ENCODE results near the gene RAB9A.
A peak's percentile ranks its signal among the peaks of the same experiment; 100 is the strongest.
"Not testable (repeated sequence)": the region's sequence is repeated elsewhere in the genome, so short reads cannot be mapped to it uniquely, and the experiment has no call there.

The RAB9A gene

DNA sequence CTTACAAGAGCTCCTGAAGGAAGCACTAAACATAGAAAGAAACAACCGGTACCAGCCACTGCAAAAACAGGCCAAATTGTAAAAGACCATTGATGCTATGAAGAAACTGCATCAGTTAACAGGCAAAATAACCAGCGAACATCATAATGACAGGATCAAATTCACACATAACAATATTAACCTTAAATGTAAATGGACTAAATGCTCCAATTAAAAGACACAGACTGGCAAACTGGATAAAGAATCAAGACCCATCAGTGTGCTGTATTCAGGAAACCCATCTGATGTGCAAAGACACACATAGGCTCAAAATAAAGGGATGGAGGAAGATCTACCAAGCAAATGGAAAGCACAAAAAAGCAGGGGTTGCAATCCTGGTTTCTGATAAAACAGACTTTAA lies 37.7 kb downstream of the RAB9A start:
- H3K4me3 Mint-ChIP-seq; intact Hi-C loops (cut with micrococcal nuclease): not testable (repeated sequence)
- H3K4me1 Mint-ChIP-seq (ENCODE audit: low read depth), result peaks cover 34% of the 10 kb centered on the region

DNA sequence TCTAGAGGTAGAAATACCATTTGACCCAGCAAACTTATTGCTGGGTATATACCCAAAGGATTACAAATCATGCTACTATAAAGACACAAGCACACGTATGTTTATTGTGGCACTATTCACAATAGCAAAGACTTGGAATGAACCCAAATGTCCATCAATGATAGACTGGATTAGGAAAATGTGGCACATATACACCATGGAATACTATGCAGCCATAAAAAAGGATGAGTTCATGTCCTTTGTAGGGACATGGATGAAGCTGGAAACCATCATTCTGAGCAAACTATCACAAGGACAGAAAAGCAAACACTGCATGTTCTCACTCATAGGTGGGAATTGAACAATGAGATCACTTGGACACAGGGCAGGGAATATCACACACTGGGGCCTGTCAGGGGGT lies 41.6 kb downstream of the RAB9A start:
- H3K27me3 Mint-ChIP-seq, H3K4me3 Mint-ChIP-seq, H3K27ac Mint-ChIP-seq, H3K9me3 Mint-ChIP-seq: not testable (repeated sequence)
- Mint-ChIP-seq H3K36me3 (ENCODE audit: low read depth) (peaks cover 38% of the 10 kb centered on the region), H3K4me1 (ENCODE audit: low read depth) (peaks cover 48% of the 10 kb centered on the region)
- intact Hi-C loops (cut with micrococcal nuclease), result loop anchor here (5.0 kb wide), 1 partner anchor 33 kb away; no protein-coding TSS in a partner anchor

More for the DNA sequence above, 37.7 kb downstream of the RAB9A start:
- H3K27me3 Mint-ChIP-seq, H3K27ac Mint-ChIP-seq, H3K9me3 Mint-ChIP-seq: not testable (repeated sequence)
- peaks cover 48% of the 10 kb centered on the region for H3K36me3 Mint-ChIP-seq (ENCODE audit: low read depth)

DNA sequence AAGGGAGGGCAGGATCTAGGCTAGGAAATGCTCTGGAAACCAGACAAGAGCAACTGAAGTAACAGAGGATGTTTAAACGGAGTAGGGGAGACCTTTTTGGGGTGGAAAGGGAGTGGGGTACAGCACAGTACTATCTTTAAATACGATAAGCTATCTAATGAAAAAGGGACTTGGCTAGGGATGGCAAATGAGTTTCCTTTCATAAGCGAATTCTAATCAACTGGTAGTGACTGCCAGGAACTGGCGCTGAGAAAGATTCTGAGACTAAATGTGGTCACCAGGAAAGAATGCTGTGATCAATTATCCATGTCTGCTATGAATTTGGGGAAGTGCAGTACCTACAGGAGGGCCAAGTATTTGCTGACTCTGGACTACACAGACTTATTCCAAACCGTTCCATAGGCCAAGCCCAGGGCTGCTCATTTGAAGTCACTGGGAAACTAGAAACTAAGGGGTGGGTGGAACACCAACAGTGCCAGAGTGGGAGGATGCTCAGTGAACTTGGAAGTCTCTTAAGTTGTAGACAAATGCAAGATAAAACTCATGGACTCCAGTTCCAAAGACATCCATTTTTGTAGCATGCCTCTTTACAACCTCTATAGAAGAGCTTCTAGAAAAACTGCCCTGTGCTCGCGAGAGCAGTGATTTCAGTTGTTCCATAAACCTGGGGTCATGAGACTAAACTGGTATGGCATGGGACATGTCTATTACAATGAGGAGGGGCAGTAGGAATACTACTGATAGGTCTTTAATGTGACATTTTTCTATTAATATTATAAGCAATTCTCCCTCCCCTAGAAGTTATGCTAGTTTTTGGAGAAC lies 43.5 kb downstream of the RAB9A start:
- Mint-ChIP-seq H3K36me3 (ENCODE audit: low read depth) (peaks cover 19% of the 10 kb centered on the region), H3K27ac (peak overlapping the region; percentile 1), H3K9me3 (no peaks in the 10 kb centered on the region), H3K27me3 (no peaks in the 10 kb centered on the region), H3K4me3 (no peak overlapping the region), H3K4me1 (ENCODE audit: low read depth) (peaks cover 33% of the 10 kb centered on the region)
- intact Hi-C loops (cut with micrococcal nuclease), result loop anchor here (5.0 kb wide), 1 partner anchor 35 kb away; no protein-coding TSS in a partner anchor

DNA sequence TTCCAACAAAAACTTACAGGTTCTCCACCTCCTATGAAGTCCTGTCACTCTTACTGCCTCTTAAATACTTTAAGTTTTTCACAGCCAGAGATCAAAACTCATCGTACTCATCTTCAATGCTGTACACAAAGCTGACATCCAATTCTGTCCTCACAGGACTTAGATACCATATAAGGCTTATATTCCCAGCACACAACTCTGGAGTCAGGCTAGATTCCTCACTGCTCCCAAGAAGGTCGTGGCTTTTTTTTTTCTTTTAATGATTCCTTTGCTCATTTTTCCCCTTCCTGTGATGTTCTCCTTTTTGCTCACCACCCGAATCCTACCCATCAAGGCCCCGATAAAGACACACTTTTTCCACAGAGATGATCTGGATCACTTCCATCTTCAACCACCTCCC lies 44.6 kb downstream of the RAB9A start:
- H3K4me3 Mint-ChIP-seq, result peak overlapping the region; percentile 95
- H3K27ac Mint-ChIP-seq, result peak overlapping the region; percentile 89
- intact Hi-C loops (cut with micrococcal nuclease), result loop anchor here (5.0 kb wide), 1 partner anchor 36 kb away; no protein-coding TSS in a partner anchor
- H3K36me3 Mint-ChIP-seq (ENCODE audit: low read depth), result peaks cover 13% of the 10 kb centered on the region
- no peaks in the 10 kb centered on the region for H3K9me3 Mint-ChIP-seq
- peaks cover 28% of the 10 kb centered on the region for H3K4me1 Mint-ChIP-seq (ENCODE audit: low read depth)
- no peaks in the 10 kb centered on the region for H3K27me3 Mint-ChIP-seq

DNA sequence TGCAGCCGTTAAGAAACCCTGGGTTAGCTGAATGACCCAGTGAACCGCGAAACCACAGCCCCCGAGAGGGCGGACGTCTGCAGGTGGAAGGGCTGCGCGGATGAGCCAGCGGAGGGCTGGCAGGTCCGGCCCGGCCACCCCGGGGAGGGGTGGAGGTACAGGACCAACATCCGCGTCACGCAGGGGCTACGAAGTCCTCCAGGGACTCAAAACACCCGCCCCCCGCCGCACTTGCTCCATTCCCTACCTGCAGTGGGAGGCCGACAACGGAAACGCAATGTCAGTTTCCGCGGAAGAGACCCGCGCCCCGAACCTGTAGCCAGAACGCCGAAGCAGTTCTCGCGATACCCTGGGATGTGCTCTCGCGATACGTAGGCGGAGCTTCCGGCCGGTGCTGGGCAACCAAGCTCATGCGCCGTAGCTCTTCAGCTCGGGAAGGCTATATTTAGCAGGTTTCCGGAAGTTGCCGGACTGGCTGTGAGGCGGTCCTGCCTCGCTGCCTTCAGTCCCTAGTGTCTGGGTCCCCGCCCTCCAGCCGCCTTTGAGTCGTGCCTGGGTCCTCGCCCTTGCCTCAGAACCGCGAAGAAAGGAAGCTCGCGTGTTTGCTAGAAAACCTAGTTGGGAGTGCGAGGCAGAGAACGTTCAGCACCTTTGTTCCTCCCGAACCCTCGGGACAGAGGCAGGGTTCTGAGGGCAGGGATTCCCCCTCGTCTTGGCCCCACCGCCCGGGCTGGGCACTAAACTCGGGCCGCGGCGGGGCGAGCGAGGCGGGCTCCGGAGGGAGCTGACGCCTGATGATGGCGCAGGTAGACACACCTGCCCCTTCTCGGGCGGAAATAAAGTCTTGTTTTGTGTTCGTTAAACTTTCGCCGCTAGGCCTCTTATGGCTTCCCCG lies 45.6 kb downstream of the RAB9A start, which contains the start of the genes OFD1 and TRAPPC2:
Gene OFD1 (plus strand): TSS at position 471 of the 895 bp plus-strand sequence. CDS start 324 bp downstream, at position 795.
Gene TRAPPC2 (minus strand): TSS at position 343 of the 895 bp plus-strand sequence. CDS start 14,657 bp downstream, outside the sequence.
- intact Hi-C loops (cut with micrococcal nuclease), result loop anchor here (2.0 to 5.0 kb wide), 2 partner anchors 37 to 76 kb away; no protein-coding TSS in a partner anchor
- peak within 1 kb of the TSS; percentile 95 for H3K4me3 Mint-ChIP-seq
- no peaks in the 10 kb centered on the region for H3K9me3 Mint-ChIP-seq
- H3K27ac Mint-ChIP-seq, result peak within 1 kb of the TSS; percentile 89
- H3K27me3 Mint-ChIP-seq, result no peaks in the 10 kb centered on the region
- peaks cover 13% of the 10 kb centered on the region for H3K36me3 Mint-ChIP-seq (ENCODE audit: low read depth)
- H3K4me1 Mint-ChIP-seq (ENCODE audit: low read depth), result peaks cover 24% of the 10 kb centered on the region

DNA sequence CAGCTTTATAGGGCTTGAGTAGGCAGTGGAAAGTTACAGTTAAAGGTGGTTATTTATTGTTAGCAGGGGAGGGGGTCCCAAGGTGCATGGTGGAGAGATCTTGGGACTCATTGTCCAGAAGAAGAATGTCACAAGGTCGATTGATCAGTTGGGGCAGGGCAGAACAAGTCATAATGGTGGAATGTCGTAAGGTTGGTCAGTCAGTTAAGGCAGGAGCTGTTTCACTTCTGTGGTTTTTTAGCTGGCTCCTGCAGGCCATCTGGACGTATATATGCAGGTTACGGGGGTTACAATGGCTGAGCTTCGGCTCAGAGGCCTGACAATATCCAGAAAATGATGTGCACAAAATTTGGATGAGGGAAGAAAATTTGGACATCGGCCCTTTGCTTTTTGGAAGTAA lies 52.8 kb downstream of the RAB9A start:
- Mint-ChIP-seq H3K4me1 (ENCODE audit: low read depth) (peaks cover 10% of the 10 kb centered on the region), H3K9me3 (no peaks in the 10 kb centered on the region), H3K27ac (no peak overlapping the region), H3K36me3 (ENCODE audit: low read depth) (peaks cover 19% of the 10 kb centered on the region), H3K27me3 (no peaks in the 10 kb centered on the region), H3K4me3 (no peak overlapping the region)
- intact Hi-C loops (cut with micrococcal nuclease), result no loop called here

DNA sequence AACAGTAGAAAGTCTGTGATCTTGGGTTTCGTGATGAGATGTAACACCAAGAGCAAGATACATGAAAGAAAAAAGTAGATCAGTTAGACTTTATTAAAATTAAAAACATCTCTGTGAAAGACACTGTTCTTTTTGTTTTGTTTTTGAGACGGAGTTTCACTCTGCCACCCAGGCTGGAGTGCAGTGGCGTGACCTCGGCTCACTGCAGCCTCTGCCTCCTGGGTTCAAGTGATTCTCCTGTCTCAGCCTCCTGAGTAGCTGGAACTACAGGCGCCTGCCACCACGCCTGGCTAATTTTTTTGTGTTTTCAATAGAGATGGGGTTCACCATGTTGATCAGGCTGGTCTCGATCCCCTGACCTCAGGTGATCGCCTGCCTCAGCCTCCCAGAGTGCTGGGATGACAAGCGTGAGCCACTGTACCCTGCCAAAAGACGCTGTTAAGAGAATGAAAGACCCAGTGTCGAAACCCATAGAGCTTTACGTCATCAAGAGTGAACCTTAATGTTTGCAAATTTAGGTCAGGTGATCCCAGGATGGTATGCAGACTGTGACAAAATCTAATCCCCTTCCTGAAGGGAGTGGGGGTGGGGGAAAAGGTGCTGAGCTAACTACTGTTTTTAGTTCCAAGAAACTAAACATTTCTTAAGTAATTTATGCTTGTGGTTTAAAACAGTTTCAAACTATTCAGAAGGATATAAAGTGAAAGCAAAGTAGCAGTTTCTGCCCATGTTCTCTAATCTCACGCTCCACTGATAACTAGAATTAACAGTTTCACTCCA lies 53.7 kb downstream of the RAB9A start:
- H3K4me3 Mint-ChIP-seq, result peak overlapping the region; percentile 13
- H3K9me3 Mint-ChIP-seq, result no peaks in the 10 kb centered on the region
- H3K4me1 Mint-ChIP-seq (ENCODE audit: low read depth), result peaks cover 17% of the 10 kb centered on the region
- H3K27me3 Mint-ChIP-seq, result no peaks in the 10 kb centered on the region
- intact Hi-C loops (cut with micrococcal nuclease), result no loop called here
- H3K36me3 Mint-ChIP-seq (ENCODE audit: low read depth), result peaks cover 28% of the 10 kb centered on the region
- H3K27ac Mint-ChIP-seq, result peak overlapping the region; percentile 69

DNA sequence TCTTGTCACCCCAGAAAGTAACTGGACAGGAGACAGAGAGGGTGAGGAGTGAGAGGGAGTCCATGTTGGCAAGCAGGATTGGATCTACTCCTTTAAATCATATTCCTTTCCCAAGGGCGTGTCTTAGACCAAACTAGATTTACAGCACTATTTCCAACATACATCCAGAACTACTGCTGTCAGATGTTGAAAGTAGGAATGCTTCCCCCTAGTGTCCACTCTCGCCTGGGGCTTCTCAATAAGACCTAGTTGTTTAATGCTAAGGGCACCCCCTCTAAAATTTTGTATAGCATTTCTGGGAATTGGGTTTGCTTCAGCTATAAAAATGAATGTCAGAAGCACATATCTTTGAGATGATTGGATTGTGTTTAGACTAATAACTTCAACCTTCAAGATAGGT lies 58.9 kb downstream of the RAB9A start:
- H3K27me3 Mint-ChIP-seq, result no peaks in the 10 kb centered on the region
- no peak overlapping the region for H3K4me3 Mint-ChIP-seq
- H3K27ac Mint-ChIP-seq, result peak overlapping the region; percentile 42
- H3K36me3 Mint-ChIP-seq (ENCODE audit: low read depth), result peaks cover 24% of the 10 kb centered on the region
- H3K4me1 Mint-ChIP-seq (ENCODE audit: low read depth), result peaks cover 18% of the 10 kb centered on the region
- intact Hi-C loops (cut with micrococcal nuclease), result loop anchor here (5.0 kb wide), 2 partner anchors 91 to 241 kb away; no protein-coding TSS in a partner anchor
- no peaks in the 10 kb centered on the region for H3K9me3 Mint-ChIP-seq

DNA sequence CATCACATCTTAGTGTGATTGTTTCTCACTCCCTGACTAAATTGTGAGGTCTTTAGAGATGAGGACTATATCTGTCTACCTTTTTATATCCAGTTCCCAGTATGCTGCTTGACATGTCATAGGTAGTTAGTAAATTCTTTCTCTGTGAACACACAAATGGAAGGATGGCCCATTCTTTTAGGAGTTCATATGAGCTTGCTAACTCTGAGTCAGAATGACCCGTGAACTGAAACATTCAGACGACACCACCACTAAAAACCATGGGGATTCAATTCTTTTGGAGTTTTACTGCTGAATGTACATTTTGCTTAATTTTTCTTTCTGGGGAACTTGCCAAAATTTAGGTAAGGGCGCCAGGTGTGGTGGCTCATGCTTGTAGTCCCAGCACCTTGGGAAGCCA lies 59.6 kb downstream of the RAB9A start:
- intact Hi-C loops (cut with micrococcal nuclease), result loop anchor here (5.0 kb wide), 2 partner anchors 91 to 241 kb away; no protein-coding TSS in a partner anchor
- Mint-ChIP-seq H3K27ac (no peak overlapping the region), H3K27me3 (no peaks in the 10 kb centered on the region), H3K4me1 (ENCODE audit: low read depth) (peaks cover 22% of the 10 kb centered on the region), H3K4me3 (no peak overlapping the region), H3K9me3 (no peaks in the 10 kb centered on the region), H3K36me3 (ENCODE audit: low read depth) (peaks cover 24% of the 10 kb centered on the region)

DNA sequence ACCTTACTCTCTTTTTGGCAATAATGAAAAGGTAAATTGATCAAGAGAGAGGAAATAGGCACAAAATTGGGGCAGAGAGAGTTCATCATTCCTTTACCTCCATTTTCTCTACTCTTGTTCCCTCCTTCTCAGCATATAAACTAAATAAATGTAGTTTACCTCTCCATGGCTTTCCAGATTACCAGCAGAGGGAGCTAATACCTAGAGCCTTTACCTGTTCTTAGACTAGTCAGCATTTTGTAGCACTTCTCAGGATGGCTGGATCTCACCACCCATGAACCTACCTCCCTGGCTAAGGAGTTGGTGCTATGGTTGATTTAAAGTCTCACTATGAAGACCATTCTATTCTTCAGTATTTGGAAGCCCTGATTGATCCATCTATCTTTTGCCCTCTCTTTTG lies 61.3 kb downstream of the RAB9A start:
- no peak overlapping the region for H3K4me3 Mint-ChIP-seq
- peaks cover 18% of the 10 kb centered on the region for H3K36me3 Mint-ChIP-seq (ENCODE audit: low read depth)
- intact Hi-C loops (cut with micrococcal nuclease), result loop anchor here (10.0 kb wide), 1 partner anchor 285 kb away; no protein-coding TSS in a partner anchor
- no peak overlapping the region for H3K27ac Mint-ChIP-seq
- no peaks in the 10 kb centered on the region for H3K9me3 Mint-ChIP-seq
- no peaks in the 10 kb centered on the region for H3K27me3 Mint-ChIP-seq
- H3K4me1 Mint-ChIP-seq (ENCODE audit: low read depth), result peaks cover 25% of the 10 kb centered on the region

DNA sequence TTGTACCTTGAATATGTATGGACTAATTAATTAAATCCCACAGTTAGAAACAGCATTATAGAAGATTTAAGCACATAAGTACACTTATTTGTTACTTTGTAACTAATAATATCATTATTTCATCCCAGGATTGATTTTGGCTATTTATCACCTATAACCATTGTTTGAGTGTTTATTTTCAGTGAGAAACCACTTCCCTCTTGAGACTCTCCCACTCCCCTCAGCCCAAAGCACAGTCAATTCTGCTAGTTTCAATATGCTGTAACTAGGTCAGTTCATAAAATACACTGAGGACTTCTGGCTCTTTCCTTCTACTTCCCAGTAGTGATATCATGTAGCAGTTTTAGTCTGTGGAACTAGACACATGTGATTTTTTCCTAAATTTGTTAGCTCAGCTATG lies 61.9 kb downstream of the RAB9A start:
- Mint-ChIP-seq H3K36me3 (ENCODE audit: low read depth) (peaks cover 17% of the 10 kb centered on the region), H3K27ac (no peak overlapping the region), H3K4me1 (ENCODE audit: low read depth) (peaks cover 31% of the 10 kb centered on the region), H3K27me3 (no peaks in the 10 kb centered on the region), H3K4me3 (no peak overlapping the region), H3K9me3 (no peaks in the 10 kb centered on the region)
- intact Hi-C loops (cut with micrococcal nuclease), result loop anchor here (10.0 kb wide), 1 partner anchor 284 kb away; no protein-coding TSS in a partner anchor

DNA sequence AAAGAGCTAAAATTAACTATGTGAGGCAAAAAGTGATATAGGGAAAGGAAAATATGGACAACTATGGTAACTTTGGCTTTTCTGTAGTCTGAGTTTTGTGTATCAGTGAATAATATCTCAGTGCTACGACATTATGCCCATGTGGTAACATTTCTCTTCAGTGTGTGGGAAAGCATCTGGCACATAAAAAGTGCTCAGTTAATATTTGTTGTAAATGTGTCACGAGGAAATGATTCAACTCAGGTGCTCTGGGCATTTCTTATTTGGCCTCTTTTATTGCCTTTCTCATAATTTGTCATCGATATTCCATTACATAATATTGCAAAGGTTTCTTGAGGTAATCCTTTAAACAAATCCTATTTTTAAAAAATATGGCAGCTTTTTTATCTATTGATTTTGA lies 63.2 kb downstream of the RAB9A start:
- intact Hi-C loops (cut with micrococcal nuclease), result loop anchor here (10.0 kb wide), 1 partner anchor 283 kb away; no protein-coding TSS in a partner anchor
- H3K4me3 Mint-ChIP-seq, result no peak overlapping the region
- peaks cover 10% of the 10 kb centered on the region for H3K36me3 Mint-ChIP-seq (ENCODE audit: low read depth)
- H3K9me3 Mint-ChIP-seq, result no peaks in the 10 kb centered on the region
- H3K4me1 Mint-ChIP-seq (ENCODE audit: low read depth), result peaks cover 28% of the 10 kb centered on the region
- no peaks in the 10 kb centered on the region for H3K27me3 Mint-ChIP-seq
- H3K27ac Mint-ChIP-seq, result no peak overlapping the region

DNA sequence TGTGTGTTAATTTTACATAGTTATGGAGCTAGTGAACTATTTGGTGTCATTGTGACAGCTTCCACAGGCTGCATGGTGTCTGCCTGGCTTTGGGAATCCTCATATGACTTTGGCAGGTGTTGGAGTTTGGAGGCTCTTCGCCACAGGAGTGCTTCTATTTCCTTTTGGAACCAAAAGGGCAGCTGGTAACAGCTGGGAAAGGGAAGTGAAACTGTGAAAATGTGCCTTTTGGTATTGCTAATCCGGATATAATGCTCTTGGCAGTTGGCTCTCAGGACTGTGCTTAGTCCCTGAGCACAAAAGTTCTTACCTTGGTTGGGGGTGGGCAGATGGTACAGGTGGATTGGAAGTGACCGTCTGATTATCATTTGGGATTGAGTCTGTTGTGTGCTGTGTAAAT lies 63.7 kb downstream of the RAB9A start:
- Mint-ChIP-seq H3K4me3 (no peak overlapping the region), H3K27ac (peak overlapping the region; percentile 46), H3K9me3 (no peaks in the 10 kb centered on the region), H3K4me1 (ENCODE audit: low read depth) (peaks cover 23% of the 10 kb centered on the region), H3K36me3 (ENCODE audit: low read depth) (peaks cover 8% of the 10 kb centered on the region), H3K27me3 (no peaks in the 10 kb centered on the region)
- intact Hi-C loops (cut with micrococcal nuclease), result loop anchor here (10.0 kb wide), 1 partner anchor 282 kb away; no protein-coding TSS in a partner anchor

Data from dendritic cell treated with granulocyte-macrophage colony-stimulating factor and Interleukin-4, amounts not matched to agents 40 ng/mL and 50 ng/mL, for 4 days (primary cell).